CD8-positive, alpha-beta memory T cell (primary cell): ENCODE data around the gene SLC25A34. TPM values are rescaled to one million over a fixed set of nuclear protein-coding genes. Genes with fewer than 3 reads are reported as not detected.

Experiments
- CTCF ChIA-PET: fragments of 350-600 bp; sonication (Branson Sonifier 250); formaldehyde crosslinking; loops from one replicate; lab custom pipeline; 2021; ENCODE audit warnings: antibody characterized with exemption; lab: Charles Lee
- POLR2A ChIA-PET: fragments of 350-600 bp; sonication (Branson Sonifier 250); formaldehyde crosslinking; loops from one replicate; lab custom pipeline; 2021; ENCODE audit warnings: antibody characterized with exemption; lab: Charles Lee
- DNase-seq, 5 donors: peaks; one replicate each; pipeline versions ENCODE4 v3.0.0 to v3.0.0-alpha.2; 2020 to 2022; ENCODE audit warnings: mixed read lengths in 1 of 5
- H3K27ac ChIP-seq: one replicate; pipeline ENCODE4 v1.7.0; 2013; ENCODE audit warnings: low read depth, mild to moderate bottlenecking, low read length, moderate library complexity
- H3K27me3 ChIP-seq: 2 replicates; pipeline ENCODE4 v1.7.0; 2013; ENCODE audit warnings: low read length, mild to moderate bottlenecking; ENCODE audit not compliant: insufficient read depth, poor library complexity, severe bottlenecking
- H3K36me3 ChIP-seq: 2 replicates; pipeline ENCODE4 v1.7.0; 2013; ENCODE audit warnings: mild to moderate bottlenecking, low read length, moderate library complexity; ENCODE audit not compliant: insufficient read depth
- H3K4me1 ChIP-seq: 2 replicates; pipeline ENCODE4 v1.7.0; 2013; ENCODE audit warnings: mild to moderate bottlenecking, low read length, moderate library complexity; ENCODE audit not compliant: insufficient read depth
- H3K4me3 ChIP-seq: 2 replicates; pipeline ENCODE4 v1.7.0; 2013; ENCODE audit warnings: mild to moderate bottlenecking, low read length
- H3K9me3 ChIP-seq: 2 replicates; pipeline ENCODE4 v1.7.0; 2013; ENCODE audit warnings: mild to moderate bottlenecking, low read length
- H3K27ac Mint-ChIP-seq, 8 donors: one replicate each; pipeline ENCODE4 v1.8.0; 2020 to 2021; ENCODE audit warnings: mixed read lengths in 8 of 8, mild to moderate bottlenecking in 6 of 8, inconsistent platforms in 3 of 8, moderate library complexity in 3 of 8
- H3K27me3 Mint-ChIP-seq, 2 donors: one replicate each; pipeline ENCODE4 v1.8.0; 2020 to 2021; ENCODE audit warnings: mixed read lengths in 2 of 2, mild to moderate bottlenecking in 1 of 2, moderate library complexity in 1 of 2
- H3K36me3 Mint-ChIP-seq, 3 donors: one replicate each; pipeline ENCODE4 v1.8.0; 2020 to 2021; ENCODE audit warnings: mixed read lengths in 3 of 3, inconsistent platforms in 1 of 3, mild to moderate bottlenecking in 1 of 3
- H3K4me1 Mint-ChIP-seq, 3 donors: one replicate each; pipeline ENCODE4 v1.8.0; 2020 to 2021; ENCODE audit warnings: mixed read lengths in 3 of 3, inconsistent platforms in 1 of 3, mild to moderate bottlenecking in 1 of 3
- H3K4me3 Mint-ChIP-seq, 7 donors: one replicate each; pipeline ENCODE4 v1.8.0; 2020 to 2021; ENCODE audit warnings: mixed read lengths in 7 of 7, mild to moderate bottlenecking in 6 of 7, moderate library complexity in 4 of 7, inconsistent platforms in 2 of 7
- H3K9me3 Mint-ChIP-seq, 5 donors: one replicate each; pipeline ENCODE4 v1.8.0; 2020 to 2022; ENCODE audit warnings: mixed read lengths in 5 of 5, mild to moderate bottlenecking in 3 of 5, moderate library complexity in 2 of 5, inconsistent platforms in 1 of 5
- polyA plus RNA-seq: library from polyadenylated mRNA; unstranded; fragments of 300-500 nt; fragmentation: Illumina TruSeq; gene quantifications from one replicate; pipeline ENCODE4 v1.2.3, GENCODE V29; 2021
- total RNA-seq, 2 experiments: library from RNA; stranded (reverse); gene quantifications; one replicate each; pipeline ENCODE4 v1.2.3, GENCODE V29; 2021

The SLC25A34 gene
- total and polyA plus RNA-seq, 3 experiments from 2014 or later, result 0.15 to 0.94 (median 0.93) TPM

- no peak overlapping the region for H3K27ac Mint-ChIP-seq
- CTCF ChIA-PET, result no interaction called here
- peaks cover 24 to 37% of the 10 kb centered on the region in 2 donors for H3K27me3 Mint-ChIP-seq
These were observed 31.9 kb downstream of the SLC25A34 start for GRCh38 chr1:15767941-15768340.

GRCh38 chr1:15768388-15768787, 32.3 kb downstream of the SLC25A34 start:
- H3K4me1 Mint-ChIP-seq, result no peaks in the 10 kb centered on the region
- POLR2A ChIA-PET, result no interaction called here
- peaks cover 24 to 37% of the 10 kb centered on the region in 2 donors for H3K27me3 Mint-ChIP-seq
- Histone ChIP-seq H3K27me3 (peaks cover 3% of the 10 kb centered on the region), H3K4me3 (no peak overlapping the region), H3K36me3 (no peaks in the 10 kb centered on the region), H3K9me3 (no peaks in the 10 kb centered on the region), H3K4me1 (no peaks in the 10 kb centered on the region), H3K27ac (no peak overlapping the region)
- H3K27ac Mint-ChIP-seq, result no peak overlapping the region
- H3K36me3 Mint-ChIP-seq, result no peaks in the 10 kb centered on the region
- no peak overlapping the region for H3K4me3 Mint-ChIP-seq
- peaks cover 0 to 1% (median 0%) of the 10 kb centered on the region in 5 donors for H3K9me3 Mint-ChIP-seq
- no peak for DNase-seq
- CTCF ChIA-PET, result interaction anchor here (0.8 kb wide), 1 partner anchor 24 kb away, joined by 4 read pairs; no protein-coding TSS in a partner anchor

More at GRCh38 chr1:15767941-15768340, 31.9 kb downstream of the SLC25A34 start:
- Histone ChIP-seq H3K4me1 (no peaks in the 10 kb centered on the region), H3K4me3 (no peak overlapping the region), H3K9me3 (no peaks in the 10 kb centered on the region), H3K36me3 (no peaks in the 10 kb centered on the region), H3K27ac (no peak overlapping the region), H3K27me3 (peaks cover 3% of the 10 kb centered on the region)
- no peak overlapping the region for H3K4me3 Mint-ChIP-seq
- no peaks in the 10 kb centered on the region for H3K36me3 Mint-ChIP-seq
- no peak for DNase-seq
- no peaks in the 10 kb centered on the region for H3K4me1 Mint-ChIP-seq
- POLR2A ChIA-PET, result no interaction called here
- no peaks in the 10 kb centered on the region for H3K9me3 Mint-ChIP-seq

DNA sequence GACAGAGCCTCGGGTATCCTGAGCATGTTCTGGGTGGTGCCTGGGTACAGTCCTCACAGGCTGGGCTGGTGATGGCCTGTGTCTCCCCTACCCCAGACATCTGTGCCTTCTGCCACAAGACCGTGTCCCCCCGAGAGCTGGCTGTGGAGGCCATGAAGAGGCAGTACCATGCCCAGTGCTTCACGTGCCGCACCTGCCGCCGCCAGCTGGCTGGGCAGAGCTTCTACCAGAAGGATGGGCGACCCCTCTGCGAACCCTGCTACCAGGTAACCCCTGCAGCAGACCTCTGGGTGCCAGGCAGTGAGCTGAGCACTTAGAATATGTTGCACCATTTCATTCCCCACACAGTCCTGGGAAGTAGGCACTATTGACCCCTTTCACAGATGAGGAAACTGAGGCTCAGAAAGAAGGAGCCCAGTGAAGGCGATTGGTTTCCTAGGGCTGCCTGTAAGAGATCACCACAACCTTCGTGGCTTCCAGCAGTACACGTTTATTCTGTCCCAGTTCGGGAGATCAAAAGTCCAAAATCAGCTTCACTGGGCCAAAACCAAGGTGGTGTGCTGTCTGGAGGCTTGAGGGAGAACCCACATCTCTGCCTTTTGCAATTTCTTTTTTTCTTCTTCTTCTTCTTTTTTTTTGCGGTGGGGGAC, 34.4 kb downstream of the SLC25A34 start:
- Mint-ChIP-seq H3K27ac (no peak overlapping the region), H3K4me1 (no peaks in the 10 kb centered on the region), H3K36me3 (no peaks in the 10 kb centered on the region), H3K9me3 (peaks cover 0 to 4% (median 0%) of the 10 kb centered on the region in 5 donors), H3K4me3 (no peak overlapping the region), H3K27me3 (peaks cover 16 to 30% of the 10 kb centered on the region in 2 donors)
- no peaks in the 10 kb centered on the region for H3K36me3 ChIP-seq
- CTCF ChIA-PET, result no interaction called here
- H3K4me1 ChIP-seq, result no peaks in the 10 kb centered on the region
- H3K27me3 ChIP-seq, result peaks cover 3% of the 10 kb centered on the region
- POLR2A ChIA-PET, result no interaction called here
- DNase-seq, result no peak
- H3K9me3 ChIP-seq, result no peaks in the 10 kb centered on the region
- H3K4me3 ChIP-seq, result no peak overlapping the region
- no peak overlapping the region for H3K27ac ChIP-seq

DNA sequence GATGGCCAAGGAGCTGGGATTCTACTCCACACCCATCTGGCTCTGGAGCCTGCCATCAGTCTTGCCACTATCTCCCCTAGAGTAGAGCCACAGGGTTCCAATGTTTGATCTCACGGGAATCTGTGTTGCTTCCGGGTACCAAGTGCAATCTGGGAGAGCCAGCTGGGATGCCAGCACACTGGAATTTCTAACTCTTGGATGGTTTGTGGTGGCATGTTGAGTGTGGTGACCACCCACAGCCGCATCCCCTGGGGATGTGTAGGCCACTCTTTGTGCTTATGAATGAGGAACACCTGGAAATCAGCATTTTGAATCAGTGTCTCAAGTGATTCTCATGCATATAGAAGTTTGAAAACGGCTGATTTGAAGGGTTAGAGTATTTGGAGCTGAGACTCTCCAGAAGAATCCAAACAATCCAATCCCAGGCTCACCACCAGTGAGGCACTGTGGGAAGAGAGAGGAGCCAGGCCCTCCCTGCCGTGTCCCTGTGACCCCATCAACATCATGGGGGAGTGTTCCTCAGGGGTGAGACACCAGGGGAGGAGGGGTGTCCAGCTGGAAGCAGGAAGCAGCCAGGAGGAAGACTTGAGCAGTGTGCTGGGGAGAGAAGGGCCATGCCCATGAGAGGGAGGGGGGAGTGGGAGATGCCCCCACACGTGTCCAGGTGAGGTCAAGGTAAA, 35.9 kb downstream of the SLC25A34 start:
- H3K36me3 ChIP-seq, result no peaks in the 10 kb centered on the region
- H3K27me3 ChIP-seq, result peaks cover 3% of the 10 kb centered on the region
- H3K9me3 ChIP-seq, result no peaks in the 10 kb centered on the region
- no peak overlapping the region for H3K4me3 Mint-ChIP-seq
- peaks cover 0 to 4% (median 0%) of the 10 kb centered on the region in 5 donors for H3K9me3 Mint-ChIP-seq
- peaks cover 15 to 24% of the 10 kb centered on the region in 2 donors for H3K27me3 Mint-ChIP-seq
- no peak for DNase-seq
- H3K27ac ChIP-seq, result no peak overlapping the region
- H3K4me3 ChIP-seq, result no peak overlapping the region
- H3K4me1 ChIP-seq, result no peaks in the 10 kb centered on the region
- ChIA-PET CTCF (no interaction called here), POLR2A (no interaction called here)
- H3K4me1 Mint-ChIP-seq, result no peaks in the 10 kb centered on the region
- no peaks in the 10 kb centered on the region for H3K36me3 Mint-ChIP-seq
- H3K27ac Mint-ChIP-seq, result no peak overlapping the region

DNA sequence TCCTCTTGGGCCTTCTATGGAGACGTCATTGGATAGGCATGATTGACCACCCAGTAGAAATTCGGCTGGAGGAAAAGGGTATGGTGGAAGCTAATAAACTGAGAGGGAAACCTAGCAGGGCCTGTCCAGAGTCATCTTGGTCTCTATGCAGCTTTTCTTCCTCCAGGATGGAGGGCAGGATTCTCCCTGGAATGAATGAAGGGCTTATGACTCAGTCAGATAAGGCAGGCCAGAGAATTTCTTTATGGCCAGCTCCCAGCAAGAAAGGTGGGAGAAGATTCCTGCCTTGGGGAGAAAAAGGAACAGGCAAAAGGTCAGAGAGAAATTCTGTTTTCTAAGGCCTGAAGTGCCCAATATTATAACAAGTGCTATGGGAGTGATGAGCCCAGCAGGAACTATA, 39.6 kb downstream of the SLC25A34 start:
- no peak for DNase-seq
- H3K27me3 ChIP-seq, result peaks cover 3% of the 10 kb centered on the region
- H3K9me3 ChIP-seq, result no peaks in the 10 kb centered on the region
- H3K4me1 ChIP-seq, result no peaks in the 10 kb centered on the region
- H3K27ac ChIP-seq, result no peak overlapping the region
- ChIA-PET POLR2A (interaction anchor here (0.6 kb wide), 1 partner anchor 53 kb away, joined by 6 read pairs; no protein-coding TSS in a partner anchor), CTCF (interaction anchor here (0.5 kb wide), 1 partner anchor 244 kb away, joined by 3 read pairs; no protein-coding TSS in a partner anchor)
- Mint-ChIP-seq H3K4me3 (no peak overlapping the region), H3K4me1 (no peaks in the 10 kb centered on the region), H3K27me3 (peaks cover 10 to 15% of the 10 kb centered on the region in 2 donors), H3K9me3 (peaks cover 0 to 4% (median 0%) of the 10 kb centered on the region in 5 donors), H3K36me3 (no peaks in the 10 kb centered on the region), H3K27ac (peak overlapping the region in 1 of 8 donors; percentile 36)
- H3K36me3 ChIP-seq, result no peaks in the 10 kb centered on the region
- H3K4me3 ChIP-seq, result no peak overlapping the region

- Mint-ChIP-seq H3K4me1 (no peaks in the 10 kb centered on the region), H3K27ac (peak overlapping the region in 1 of 8 donors; percentile 29), H3K4me3 (no peak overlapping the region), H3K36me3 (no peaks in the 10 kb centered on the region), H3K27me3 (peaks cover 0 to 4% of the 10 kb centered on the region in 2 donors), H3K9me3 (peaks cover 0 to 4% (median 0%) of the 10 kb centered on the region in 5 donors)
- peak in 1 of 5 donors; percentile 35 for DNase-seq
- no peak overlapping the region for H3K4me3 ChIP-seq
- no peaks in the 10 kb centered on the region for H3K9me3 ChIP-seq
- no peak overlapping the region for H3K27ac ChIP-seq
- ChIA-PET POLR2A (no interaction called here), CTCF (interaction anchor here (1.1 to 2.0 kb wide), 2 partner anchors 14 to 377 kb away, joined by 3 to 7 read pairs; no protein-coding TSS in a partner anchor)
- H3K27me3 ChIP-seq, result no peaks in the 10 kb centered on the region
- no peaks in the 10 kb centered on the region for H3K4me1 ChIP-seq
- no peaks in the 10 kb centered on the region for H3K36me3 ChIP-seq
These were observed 42.0 kb downstream of the SLC25A34 start for GRCh38 chr1:15777909-15778707.

GRCh38 chr1:15785683-15786082, 49.6 kb downstream of the SLC25A34 start:
- H3K4me1 Mint-ChIP-seq, result peaks cover 0 to 2% (median 0%) of the 10 kb centered on the region in 3 donors
- no peaks in the 10 kb centered on the region for H3K36me3 Mint-ChIP-seq
- H3K4me1 ChIP-seq, result no peaks in the 10 kb centered on the region
- no peaks in the 10 kb centered on the region for H3K36me3 ChIP-seq
- H3K27me3 ChIP-seq, result no peaks in the 10 kb centered on the region
- no peak overlapping the region for H3K4me3 Mint-ChIP-seq
- H3K27ac ChIP-seq, result no peak overlapping the region
- POLR2A ChIA-PET, result no interaction called here
- H3K27me3 Mint-ChIP-seq, result peaks cover 2 to 17% of the 10 kb centered on the region in 2 donors
- DNase-seq, result no peak
- no peaks in the 10 kb centered on the region for H3K9me3 ChIP-seq
- CTCF ChIA-PET, result no interaction called here
- H3K9me3 Mint-ChIP-seq, result no peaks in the 10 kb centered on the region
- no peak overlapping the region for H3K27ac Mint-ChIP-seq
- no peak overlapping the region for H3K4me3 ChIP-seq
